Measurements from ENCODE around the gene ABHD2.
"Not testable (repeated sequence)": the region's sequence is repeated elsewhere in the genome, so short reads cannot be mapped to it uniquely, and the experiment has no call there.

The ABHD2 gene

DNA sequence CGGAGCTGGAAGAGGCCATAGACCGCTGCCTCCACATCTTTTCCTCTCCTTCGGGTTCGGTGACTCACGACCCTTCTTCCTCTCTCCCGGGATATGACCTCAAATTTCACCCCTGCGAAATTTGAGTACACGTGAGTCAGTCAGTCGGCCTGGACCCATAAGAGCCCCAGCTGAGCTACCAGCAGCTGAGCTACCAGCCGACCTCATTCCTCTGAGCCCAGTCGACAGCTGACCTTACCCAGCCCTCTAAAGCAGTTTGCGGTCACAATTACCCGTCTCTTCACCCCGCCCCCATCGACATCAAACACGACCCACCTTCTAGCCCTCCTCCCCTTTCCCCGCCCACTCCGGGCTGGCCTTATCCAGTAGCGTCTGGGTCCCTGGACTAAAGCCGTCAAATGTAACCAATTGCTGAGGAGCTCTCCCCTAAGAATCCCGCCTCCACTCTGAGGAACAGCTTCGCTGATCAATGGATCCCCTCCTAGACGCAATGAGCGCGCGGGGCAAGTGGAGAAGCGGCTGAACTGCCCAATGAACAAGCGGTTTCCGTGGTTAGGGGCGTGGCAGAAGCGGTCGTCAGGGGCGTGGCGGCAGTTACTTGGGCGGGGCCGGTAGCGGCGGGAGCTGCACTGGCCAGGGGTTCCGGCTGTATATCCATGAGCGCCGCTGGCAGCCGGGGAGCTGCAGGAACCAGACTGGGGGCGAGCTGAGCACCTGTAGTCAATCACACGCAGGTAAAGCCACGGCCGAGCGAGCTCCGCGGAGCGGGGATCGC lies at the start of gene ABHD2:
TSS of gene ABHD2 (plus strand) at position 627 of the 775 bp plus-strand sequence. CDS start 27,872 bp downstream, outside the sequence.
- DNase-seq = peak; percentile 96

DNA sequence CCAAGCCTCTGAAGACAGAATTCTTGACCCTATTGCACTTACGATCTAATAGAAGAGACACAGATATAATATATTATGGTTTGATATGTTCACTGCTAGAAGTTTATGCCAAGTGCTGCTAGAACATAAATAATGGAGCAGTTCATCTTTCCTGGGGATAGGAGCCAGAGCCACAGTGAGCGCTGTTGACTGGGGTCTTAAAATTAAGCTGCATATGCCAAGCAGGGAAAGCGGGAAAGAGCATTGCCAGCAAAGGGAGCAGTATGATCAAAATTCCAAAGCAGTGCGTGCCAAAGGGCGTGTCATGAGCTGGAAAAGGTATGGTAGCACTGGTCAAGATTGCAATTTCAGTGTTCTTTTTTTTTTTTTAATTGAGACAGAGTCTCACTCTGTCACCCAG lies 49.1 kb upstream of the ABHD2 start:
- no peak for DNase-seq

GRCh38 chr15:89041507-89041906 lies 46.7 kb upstream of the ABHD2 start:
- DNase-seq = no peak

DNA sequence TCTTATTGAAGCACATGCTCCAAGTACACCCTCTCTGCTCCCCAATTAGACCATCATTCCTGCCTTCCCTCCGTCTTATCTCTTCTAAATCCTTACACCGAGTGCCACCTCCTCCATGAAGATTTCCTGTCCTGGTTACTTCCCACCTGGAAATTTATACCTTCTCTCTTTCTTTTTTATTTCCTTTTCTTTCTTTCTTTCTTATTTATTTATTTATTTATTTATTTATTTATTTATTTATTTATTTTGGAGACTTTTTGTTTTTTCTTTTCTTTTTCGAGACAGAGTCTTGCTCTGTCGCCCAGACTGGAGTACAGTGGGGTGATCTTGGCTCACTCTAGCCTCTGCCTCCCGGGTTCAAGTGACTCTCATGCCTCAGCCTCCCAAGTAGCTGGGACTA lies 45.9 kb upstream of the ABHD2 start:
- DNase-seq = no peak

GRCh38 chr15:89043031-89044002 lies 44.9 kb upstream of the ABHD2 start:
- no peak for DNase-seq

- DNase-seq = not testable (repeated sequence)
These were observed 39.1 kb upstream of the ABHD2 start for GRCh38 chr15:89049016-89049666.

DNA sequence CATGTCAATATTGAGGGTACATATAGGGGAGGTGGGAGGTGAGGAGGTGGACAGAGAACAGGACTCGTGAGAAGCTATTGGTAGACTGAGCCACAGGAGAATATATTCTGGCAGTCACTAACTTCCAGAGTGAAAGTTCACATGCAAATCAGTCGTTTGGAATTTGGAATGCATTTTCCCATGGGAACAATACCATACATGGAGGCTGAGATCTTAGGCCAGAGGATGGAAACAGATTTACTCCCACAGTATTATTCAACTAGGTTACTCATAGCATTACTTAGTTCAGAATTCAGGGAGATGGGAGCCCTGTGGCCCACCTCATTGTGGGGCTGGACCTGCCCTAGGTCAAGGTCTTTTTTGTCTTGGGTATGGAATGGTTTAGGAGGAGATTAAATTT lies 36.4 kb upstream of the ABHD2 start:
- no peak for DNase-seq

DNA sequence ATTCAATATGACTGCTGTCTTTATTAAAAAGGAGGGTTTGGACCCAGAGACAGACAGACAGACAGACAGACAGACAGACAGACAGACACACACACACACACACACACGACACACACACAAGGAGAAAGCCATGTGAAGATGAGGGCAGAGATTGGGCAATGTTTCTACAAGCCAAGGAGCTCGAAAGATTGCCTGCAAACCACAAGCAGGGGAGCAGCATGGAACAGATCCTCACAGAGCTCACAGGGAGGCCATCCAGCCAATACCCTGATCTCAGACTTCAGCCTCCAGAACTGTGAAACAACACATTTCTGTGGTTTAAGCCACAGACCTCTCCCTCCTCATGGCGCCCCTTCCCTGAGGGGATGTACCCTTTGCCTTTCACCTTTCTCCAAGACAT lies 35.8 kb upstream of the ABHD2 start:
- DNase-seq = no peak

DNA sequence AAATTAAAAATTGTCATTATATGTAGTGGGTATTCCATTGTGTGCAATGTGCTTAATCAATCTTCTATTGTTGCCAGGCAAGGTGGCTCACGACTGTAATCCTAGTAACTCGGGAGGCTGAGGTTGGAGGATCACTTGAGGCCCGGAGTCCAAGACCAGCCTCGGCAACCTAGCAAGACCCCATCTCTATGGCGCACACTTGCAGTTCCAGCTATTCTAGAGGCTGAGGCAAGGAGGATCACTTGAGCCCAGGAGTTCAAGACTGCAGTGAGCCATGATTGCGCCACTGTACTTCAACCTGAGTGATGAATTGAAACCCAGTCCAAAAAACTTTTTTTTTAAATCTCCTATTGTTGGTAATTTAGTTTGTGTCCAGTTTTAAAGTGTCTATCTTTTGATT lies 33.4 kb upstream of the ABHD2 start:
- DNase-seq = no peak

- peak; percentile 83 for DNase-seq
These were observed 30.6 kb upstream of the ABHD2 start for GRCh38 chr15:89057506-89058133.

- DNase-seq = no peak
These were observed 29.9 kb upstream of the ABHD2 start for GRCh38 chr15:89058376-89058775.

GRCh38 chr15:89058876-89059405 lies 29.3 kb upstream of the ABHD2 start:
- no peak for DNase-seq

DNA sequence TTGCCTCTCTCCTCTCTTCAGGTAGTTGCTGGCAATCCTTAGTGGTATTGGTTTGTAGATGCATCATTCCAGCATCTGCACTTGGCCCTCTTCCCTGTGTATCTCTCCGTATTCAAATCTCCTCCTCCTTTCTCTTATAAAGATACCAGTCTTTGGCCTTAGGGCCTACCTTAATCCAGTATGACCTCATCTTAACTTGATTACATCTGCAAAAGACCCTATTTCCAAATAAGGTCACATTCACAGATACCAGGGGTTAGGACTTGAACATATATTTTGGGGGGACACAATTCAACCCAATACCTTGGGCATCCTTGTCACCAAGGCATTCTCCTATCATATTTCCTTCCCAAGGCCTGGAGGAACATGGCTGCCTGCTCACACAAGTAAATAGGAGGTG lies 22.0 kb upstream of the ABHD2 start:
- no peak for DNase-seq

DNA sequence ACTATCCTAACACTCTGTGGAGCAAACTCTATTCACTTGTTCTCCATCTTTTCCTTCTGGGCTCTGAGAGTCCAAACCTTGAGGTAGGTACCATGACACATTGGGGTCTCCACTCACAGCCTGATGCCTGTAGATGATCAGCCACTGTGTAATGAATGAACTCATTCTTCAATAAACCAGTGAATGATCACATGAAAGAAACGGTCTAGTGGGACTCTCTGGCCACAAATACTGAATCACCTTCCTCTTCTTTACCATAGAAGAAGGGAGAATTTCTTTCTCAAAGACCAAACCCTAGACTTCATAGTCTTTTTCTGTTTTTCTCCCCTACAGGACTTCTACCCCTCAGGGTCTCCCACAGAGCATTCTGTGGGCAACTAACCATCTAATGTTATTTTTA lies 20.5 kb upstream of the ABHD2 start:
- no peak for DNase-seq

DNA sequence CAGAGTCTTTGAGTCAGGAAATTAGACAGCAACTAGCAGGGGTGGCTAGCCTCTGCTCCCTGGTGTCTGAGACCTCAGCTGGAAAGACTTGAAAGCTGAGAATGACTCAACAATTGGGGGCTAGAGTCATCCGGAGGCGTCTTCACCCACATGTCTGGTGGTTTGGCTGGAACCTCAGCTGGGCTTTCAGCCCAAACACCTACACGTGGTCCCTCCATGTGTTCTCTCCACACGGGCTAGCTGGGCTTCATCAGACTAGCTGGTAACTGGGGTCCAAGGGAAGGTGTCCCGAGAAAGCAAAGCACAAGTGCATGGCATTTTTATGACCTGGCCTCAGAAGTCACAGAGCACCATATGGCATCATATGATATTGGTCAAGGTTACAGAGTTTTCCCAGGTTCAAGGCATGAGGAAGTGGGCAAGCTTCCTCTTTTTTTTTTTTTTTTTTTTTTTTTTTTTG lies 19.9 kb upstream of the ABHD2 start:
- DNase-seq = peak; percentile 27

DNA sequence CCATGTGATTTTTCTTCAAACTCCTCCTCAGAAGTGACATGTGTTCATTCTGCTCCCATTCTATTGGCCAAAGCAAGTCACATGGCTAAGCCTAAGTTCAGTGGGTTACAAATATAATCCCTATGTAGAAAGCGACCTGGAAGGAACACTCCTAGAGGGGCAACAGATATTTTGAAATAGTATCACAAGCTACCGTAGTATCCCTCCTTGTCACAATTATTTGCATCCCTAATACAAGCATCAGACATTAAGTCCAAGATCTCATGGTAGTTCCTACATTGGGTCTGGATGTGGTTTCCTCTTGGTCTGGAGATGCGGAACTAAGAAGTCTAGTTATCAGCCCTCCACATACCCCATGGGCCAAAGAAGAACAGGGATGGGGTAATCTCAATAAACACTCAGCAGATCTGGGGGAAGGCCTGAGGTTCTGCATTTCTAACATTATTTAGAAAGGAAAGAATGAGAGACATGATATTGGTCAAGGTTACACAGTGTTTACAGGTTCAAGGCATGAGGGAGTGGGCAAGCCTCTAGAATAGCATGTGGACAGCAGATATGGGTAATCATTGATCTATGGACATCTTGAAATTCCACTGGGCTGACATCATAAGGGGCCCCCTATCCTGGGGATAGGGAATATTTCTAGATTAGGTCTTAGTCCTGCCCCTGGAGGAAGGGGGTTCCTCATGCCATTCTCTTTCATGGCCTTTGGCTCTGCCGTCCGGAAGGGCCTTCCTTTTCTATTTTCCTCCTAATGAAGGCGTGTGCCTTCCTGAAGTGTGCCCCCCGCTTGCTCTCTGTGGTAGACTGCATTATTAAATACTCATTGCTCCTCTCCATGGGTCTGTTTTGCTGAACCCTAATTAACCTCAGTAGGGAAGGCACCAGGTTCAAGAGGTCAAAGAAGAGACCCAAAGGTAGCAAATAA lies 17.8 kb upstream of the ABHD2 start:
- DNase-seq = no peak

GRCh38 chr15:89071471-89071870 lies 16.8 kb upstream of the ABHD2 start:
- no peak for DNase-seq

DNA sequence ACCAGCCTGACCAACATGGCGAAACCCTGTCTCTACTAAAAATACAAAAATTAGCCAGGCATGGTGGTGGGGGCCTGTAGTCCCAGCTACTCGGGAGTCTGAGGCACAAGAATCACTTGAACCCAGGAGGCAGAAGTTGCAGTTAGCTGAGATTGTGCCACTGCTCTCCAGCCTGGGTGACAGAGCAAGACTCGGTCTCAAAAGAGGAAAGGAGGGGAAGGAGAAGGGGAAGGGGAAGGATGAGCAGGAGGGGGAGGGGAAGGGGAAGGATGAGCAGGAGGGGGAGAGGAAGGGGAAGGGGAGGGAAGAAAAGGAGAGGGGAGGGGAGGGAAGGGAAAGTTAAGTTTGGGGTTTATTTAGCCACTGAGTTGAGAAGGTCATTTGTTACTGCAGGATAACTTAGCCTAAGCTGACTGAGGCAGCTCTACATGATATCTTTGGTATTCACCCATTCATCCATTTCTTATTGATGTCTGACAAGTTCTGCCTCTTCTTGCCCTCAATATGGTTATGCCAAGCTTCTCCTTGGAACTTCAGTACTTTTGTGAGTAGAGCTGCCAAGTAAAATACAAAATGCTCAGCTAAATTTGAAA lies 15.9 kb upstream of the ABHD2 start:
- DNase-seq = no peak

GRCh38 chr15:89074402-89075012 lies 13.7 kb upstream of the ABHD2 start:
- DNase-seq = no peak

- no peak for DNase-seq
These were observed 13.1 kb upstream of the ABHD2 start for GRCh38 chr15:89075101-89075640.

Data from activated CD8-positive, alpha-beta memory T cell treated with anti-CD3 and anti-CD28 coated beads, Interleukin-2, amount 50 U/mL, for 4 hours (primary cell).